Activated CD8-positive, alpha-beta memory T cell treated with anti-CD3 and anti-CD28 coated beads for 4 hours (primary cell): Measurements from ENCODE around the gene TFF2.

ENCODE experiments used
- DNase-seq, 2 donors: peaks; one replicate each; pipeline ENCODE4 v3.0.0-alpha.2; 2020; ENCODE audit warnings: low read depth in 2 of 2

Gene TFF2

GRCh38 chr21:42346866-42347600 is 3.8 kb downstream of the TFF2 start:
- DNase-seq = no peak

- no peak for DNase-seq
Measured at GRCh38 chr21:42346441-42346840, 4.4 kb downstream of the TFF2 start.

- DNase-seq = no peak
Measured at GRCh38 chr21:42344631-42345030, 6.2 kb downstream of the TFF2 start.

- no peak for DNase-seq
Measured at GRCh38 chr21:42343963-42344510, 6.8 kb downstream of the TFF2 start.

- no peak for DNase-seq
Measured at GRCh38 chr21:42343556-42343955, 7.2 kb downstream of the TFF2 start.

- DNase-seq = no peak
Measured at GRCh38 chr21:42343101-42343500, 7.7 kb downstream of the TFF2 start.

- no peak for DNase-seq
Measured at GRCh38 chr21:42341776-42342542, 8.8 kb downstream of the TFF2 start.

GRCh38 chr21:42340187-42341050 is 10.4 kb downstream of the TFF2 start:
- DNase-seq = no peak

- DNase-seq = no peak
Measured at GRCh38 chr21:42338729-42339715, 11.8 kb downstream of the TFF2 start.

GRCh38 chr21:42337830-42338728 is 12.7 kb downstream of the TFF2 start:
- peak; percentile 55 to 68 for DNase-seq

GRCh38 chr21:42337276-42337675 is 13.5 kb downstream of the TFF2 start:
- no peak for DNase-seq

GRCh38 chr21:42336054-42336453 is 14.7 kb downstream of the TFF2 start:
- DNase-seq = no peak

GRCh38 chr21:42332557-42333317 is 18.1 kb downstream of the TFF2 start:
- no peak for DNase-seq

- no peak for DNase-seq
Measured at GRCh38 chr21:42331660-42332059, 19.1 kb downstream of the TFF2 start.

GRCh38 chr21:42330380-42331371 is 20.1 kb downstream of the TFF2 start:
- DNase-seq = no peak

GRCh38 chr21:42324896-42325295 is 25.9 kb downstream of the TFF2 start:
- no peak for DNase-seq

GRCh38 chr21:42321845-42322244 is 28.9 kb downstream of the TFF2 start:
- no peak for DNase-seq

- no peak for DNase-seq
Measured at GRCh38 chr21:42321231-42321630, 29.6 kb downstream of the TFF2 start.
